Colon (tissue), 2 donors: ENCODE measurements around the gene ROM1.
A peak's percentile ranks its signal among the peaks of the same experiment; 100 is the strongest.
"Not testable (repeated sequence)": the region's sequence is repeated elsewhere in the genome, so short reads cannot be mapped to it uniquely, and the experiment has no call there.

Experiments
- FAIRE-seq: peaks from 2 replicates; lab custom pipeline; 2012; peaks lifted over from hg19 to GRCh38; lab: Jason Lieb, UNC
- donor health status: control.
- donor health status: control.

ROM1 gene

DNA sequence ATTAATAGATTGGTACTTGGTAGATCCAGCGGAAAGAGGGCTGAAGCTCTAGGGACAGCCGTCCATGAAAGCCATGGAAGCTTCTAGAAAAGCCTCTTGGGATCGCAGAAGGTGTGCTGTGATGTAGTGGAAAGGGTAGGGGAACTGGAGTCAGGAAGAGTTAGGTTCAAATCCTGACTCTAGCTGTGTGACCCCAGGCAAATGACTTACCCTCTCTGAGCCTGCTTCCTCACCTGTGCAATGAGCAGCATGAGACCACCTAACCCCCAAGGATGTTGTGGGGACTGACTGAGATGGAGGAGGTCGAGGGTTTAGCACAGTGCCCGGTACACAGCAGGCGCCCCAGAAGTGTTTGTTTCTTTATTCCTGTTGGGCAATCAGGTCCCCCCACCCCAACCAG lies 2.7 kb upstream of the ROM1 start:
- FAIRE-seq: no peak

GRCh38 chr11:62610814-62611704 lies 2.0 kb upstream of the ROM1 start:
- no peak for FAIRE-seq

- FAIRE-seq: no peak
Measured at GRCh38 chr11:62611705-62612365, 1.2 kb upstream of the ROM1 start.

GRCh38 chr11:62613291-62613778 lies 278 bp downstream of the ROM1 start:
- FAIRE-seq: no peak

DNA sequence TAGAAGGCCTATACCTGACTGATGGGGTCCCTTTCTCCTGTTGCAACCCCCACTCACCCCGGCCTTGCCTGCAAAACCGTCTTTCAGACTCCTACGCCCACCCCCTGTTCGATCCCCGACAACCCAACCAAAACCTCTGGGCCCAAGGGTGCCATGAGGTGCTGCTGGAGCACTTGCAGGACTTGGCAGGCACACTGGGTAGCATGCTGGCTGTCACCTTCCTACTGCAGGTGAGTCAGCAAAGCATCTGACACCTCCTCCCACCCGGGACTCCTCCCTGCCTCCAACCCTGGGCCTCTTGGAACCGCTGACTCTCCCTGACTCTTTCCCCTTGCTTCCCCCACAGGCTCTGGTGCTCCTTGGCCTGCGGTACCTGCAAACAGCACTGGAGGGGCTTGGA lies 1.2 kb downstream of the ROM1 start:
- no peak for FAIRE-seq

DNA sequence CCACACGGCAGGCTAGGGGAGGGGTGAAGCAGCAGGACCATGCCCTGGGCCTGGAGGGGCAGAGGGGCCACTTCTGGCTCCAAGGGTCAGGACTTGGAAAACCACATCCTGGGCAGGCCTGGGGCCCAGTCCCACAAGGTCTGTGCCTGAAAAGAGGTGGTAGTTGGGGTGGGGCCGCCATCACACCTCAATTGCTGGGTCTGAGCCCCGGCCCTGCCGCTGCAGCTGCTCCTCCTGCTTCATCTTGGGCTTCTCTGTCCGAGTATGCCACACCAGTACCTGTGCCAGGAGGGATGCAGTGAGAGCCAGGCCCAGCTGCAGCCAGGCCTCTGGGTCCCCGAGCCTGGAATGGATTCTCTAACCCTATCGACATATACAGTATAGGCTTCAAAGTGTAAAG lies 2.5 kb downstream of the ROM1 start:
- FAIRE-seq: no peak

GRCh38 chr11:62616957-62617356 lies 3.9 kb downstream of the ROM1 start:
- FAIRE-seq: not testable (repeated sequence)

- no peak for FAIRE-seq
Measured at GRCh38 chr11:62621027-62621566, 8.0 kb downstream of the ROM1 start.

DNA sequence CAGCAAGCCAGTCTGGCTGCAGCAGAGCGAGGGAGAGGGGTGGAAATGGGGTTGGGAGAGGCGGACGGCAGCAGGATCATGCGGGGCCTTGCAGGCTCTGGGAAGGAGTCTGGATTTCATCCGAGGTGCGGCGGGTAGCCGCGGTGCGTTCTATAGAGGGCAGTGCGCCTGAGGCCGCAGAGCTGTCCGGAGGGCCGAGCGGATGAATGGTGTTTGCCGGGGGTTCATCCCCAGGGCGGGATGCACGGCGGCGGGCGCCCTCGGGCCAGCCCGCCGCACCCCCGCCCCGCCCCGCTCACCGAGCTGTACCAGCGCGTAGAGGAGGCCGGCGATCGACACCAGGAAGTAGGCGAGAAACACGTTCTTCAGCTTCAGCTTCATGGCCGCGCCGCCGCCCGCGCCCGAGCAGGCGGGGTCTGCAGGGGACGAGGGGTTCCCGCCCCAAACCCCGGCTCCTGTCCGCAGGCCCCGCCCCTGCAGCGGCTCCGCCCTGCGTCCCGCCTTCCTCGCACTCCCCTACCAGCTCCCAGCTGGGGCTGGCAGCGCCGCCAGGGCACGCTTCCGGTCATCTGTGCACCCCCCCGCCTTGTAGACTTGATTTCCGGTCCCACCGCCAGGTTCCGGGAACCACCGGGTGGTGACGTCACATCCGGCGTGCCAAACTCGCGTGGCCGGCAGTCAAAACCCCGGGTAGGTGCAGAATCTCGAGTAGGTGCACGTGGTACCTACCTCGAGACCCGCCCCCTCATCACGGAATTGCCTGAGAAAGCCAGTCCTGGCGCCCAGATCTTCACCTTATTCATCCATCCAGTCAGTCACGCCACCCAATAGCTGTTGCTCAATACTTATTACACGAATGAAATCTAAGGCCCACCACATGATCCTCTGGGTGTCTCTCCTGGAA lies 8.8 kb downstream of the ROM1 start, which contains the start of gene B3GAT3:
Gene B3GAT3 (minus strand): TSS at position 420 of the 904 bp plus-strand sequence. CDS start 39 bp downstream, at position 381.
- FAIRE-seq: no peak

GRCh38 chr11:62622476-62623089 lies 9.5 kb downstream of the ROM1 start:
- no peak for FAIRE-seq

DNA sequence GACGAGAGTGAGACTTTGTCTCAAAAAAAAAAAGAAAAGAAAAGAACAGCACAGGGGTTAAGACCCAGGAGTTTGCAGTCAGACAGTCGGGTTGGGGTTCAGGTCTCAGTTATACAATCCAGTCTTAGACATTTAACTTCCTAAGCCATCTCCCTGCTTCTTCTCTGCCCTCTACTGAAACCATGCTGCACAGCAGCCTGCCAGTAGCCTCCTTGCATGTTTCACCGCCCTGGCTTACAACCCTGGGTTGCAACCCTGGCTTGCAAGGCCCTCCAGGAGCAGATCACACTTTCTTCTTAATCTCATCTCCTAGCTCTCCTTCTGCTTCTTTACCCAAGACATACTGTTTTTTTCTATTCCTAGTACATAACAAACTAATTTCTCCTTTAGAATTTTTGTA lies 14.7 kb downstream of the ROM1 start:
- no peak for FAIRE-seq

DNA sequence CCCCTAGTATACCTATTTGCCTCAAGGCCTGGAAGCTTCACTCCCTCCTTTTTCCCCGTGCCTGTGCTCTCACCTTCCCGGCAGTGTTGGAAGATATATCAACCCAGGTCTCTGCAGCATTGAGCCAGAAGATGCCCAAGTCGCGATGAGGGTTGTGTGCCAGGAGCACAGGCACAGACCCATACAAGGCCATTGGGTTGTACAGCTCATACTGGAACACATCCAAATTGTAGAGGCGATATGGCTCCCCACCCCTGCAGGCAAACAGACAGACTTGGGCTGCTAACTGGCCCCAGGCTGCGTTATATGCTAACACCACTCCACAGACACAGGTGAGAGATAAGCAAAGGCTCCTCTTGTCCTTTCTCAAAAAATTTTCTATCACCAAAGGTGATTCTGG lies 19.4 kb downstream of the ROM1 start:
- no peak for FAIRE-seq

DNA sequence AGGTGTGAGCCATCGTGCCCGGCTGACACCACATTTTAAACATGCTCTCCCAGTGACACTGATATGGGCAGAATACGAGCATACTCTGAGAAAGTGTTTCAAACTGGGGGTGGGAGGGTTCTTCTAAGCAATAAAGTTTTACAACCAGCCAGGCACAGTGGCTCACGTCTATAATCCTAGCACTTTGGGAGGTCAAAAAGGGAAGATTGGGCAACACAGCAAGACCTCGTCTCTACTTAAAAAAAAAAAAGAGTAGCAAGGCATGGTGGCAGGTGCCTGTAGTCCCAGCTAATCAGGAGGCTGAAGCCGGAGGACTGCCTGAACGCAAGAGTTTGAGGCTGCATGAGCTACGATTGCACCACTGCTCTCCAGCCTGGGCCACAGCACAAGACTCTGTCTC lies 31.2 kb downstream of the ROM1 start:
- no peak for FAIRE-seq

DNA sequence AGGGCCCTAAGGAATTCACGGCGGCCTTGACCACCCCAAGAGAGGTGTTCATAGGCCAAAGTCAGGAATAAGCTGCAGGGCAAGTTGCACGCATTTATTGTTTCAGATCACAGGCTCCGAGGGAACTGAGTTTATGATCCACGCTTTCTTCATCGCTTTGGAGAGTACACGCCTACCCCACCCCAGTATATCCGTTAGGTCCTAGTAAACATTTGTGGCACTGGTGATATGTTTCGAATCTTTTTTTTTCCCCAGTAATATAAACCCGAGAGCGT lies 32.6 kb downstream of the ROM1 start:
- no peak for FAIRE-seq

- FAIRE-seq: peak; percentile 14
Measured at GRCh38 chr11:62645946-62646824, 33.1 kb downstream of the ROM1 start, which contains the start of gene GANAB. TSS of gene GANAB (minus strand) at chr11:62646613. CDS start at chr11:62646599, 14 bp downstream.

DNA sequence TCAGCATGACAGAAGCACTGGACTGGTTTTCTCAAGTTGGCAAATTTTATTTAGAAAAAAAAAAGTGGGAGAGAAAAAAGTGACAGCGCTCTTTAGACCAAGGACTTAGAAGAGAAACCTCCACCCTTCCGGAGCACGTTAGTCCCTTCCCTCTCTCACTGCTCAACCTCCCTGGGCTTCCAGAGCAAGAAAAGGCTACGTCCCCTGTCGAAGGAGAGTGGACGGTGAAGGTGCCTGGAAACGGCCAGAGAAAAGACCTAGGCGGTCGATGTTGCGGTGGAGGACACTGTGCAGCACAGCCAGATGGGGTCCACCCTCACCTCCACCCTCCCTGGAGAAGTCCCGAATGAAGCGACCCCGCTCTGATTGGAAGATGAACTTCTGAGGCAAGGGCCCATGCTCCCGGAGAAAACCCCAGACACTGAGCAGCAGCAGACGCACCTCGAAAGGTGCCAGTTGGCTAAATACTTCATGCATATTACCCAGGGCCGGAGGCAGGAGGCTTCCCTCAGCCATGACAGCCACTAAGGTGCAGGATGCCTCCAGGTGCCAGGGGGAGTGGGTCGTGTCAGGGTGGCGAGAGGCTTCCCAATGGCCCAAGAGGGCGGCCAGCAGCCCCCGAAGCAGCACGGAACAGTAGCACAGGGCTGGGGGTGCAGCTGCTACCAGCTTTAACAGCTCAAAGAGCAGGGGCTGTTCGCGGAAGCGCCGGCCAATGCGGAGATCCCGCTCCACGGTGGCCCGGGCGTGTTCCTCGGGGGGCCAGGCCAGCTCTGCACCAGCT lies 34.0 kb downstream of the ROM1 start:
- no peak for FAIRE-seq

- no peak for FAIRE-seq
Measured at GRCh38 chr11:62647609-62648005, 34.5 kb downstream of the ROM1 start.

DNA sequence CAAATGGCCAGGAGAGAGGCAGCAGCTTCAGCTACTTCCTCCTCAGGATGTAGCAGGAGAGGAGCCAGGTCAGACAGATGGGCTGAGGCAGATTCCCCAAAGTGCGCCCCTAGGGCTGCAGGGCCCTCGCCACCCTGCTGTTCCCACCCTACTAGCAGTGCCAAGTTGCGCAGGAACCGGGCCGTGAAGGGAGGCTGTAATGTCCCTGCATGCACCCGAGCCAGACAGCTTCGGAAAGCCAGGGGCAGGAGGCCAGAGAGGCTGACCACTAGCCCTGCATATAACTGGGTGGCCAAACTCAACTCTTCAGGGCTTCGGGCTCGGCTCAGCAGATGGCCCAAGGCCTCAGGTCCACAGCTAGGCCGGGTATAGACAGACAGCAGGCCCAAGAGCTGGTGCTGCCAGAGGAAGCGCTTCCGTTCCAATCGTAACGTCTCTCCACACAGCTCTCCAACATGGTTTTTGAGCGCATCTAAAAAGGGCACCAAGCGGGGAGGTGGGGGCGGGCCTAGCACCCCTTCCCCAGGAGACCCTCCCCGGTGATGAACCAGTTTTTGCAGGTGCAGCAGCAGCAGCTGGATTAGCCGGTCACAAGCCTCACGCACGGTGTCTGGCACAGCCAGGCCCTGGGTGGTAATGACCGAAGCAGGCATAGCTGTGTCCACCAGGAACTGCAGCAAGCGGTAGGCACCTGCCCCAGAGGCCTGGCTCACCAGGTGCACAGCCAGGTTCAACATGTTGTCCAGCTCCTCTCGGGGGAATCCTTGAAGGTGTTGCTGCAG lies 35.3 kb downstream of the ROM1 start:
- FAIRE-seq: no peak

- no peak for FAIRE-seq
Measured at GRCh38 chr11:62648967-62649364, 35.9 kb downstream of the ROM1 start.
